SK-N-DZ (cell line): ENCODE measurements around the gene PPTC7. TPM values are rescaled to one million over a fixed set of nuclear protein-coding genes. Genes with fewer than 3 reads are reported as not detected.
"Not testable (repeated sequence)": the region's sequence is repeated elsewhere in the genome, so short reads cannot be mapped to it uniquely, and the experiment has no call there.

Experiments used
- DNase-seq: peaks from one replicate; pipeline ENCODE4 v3.0.0-alpha.2; 2015; ENCODE audit warnings: low spot score
- polyA plus RNA-seq, 2 experiments: library from polyadenylated mRNA; depleted of rRNA; stranded (reverse); fragments of >200 nt; gene quantifications; 2 replicates each; pipeline ENCODE4 v1.2.3, GENCODE V29; 2014

PPTC7 gene
- polyA plus RNA-seq (2014; cell fraction: cytosol; rRNA removed) = 4.0 and 4.5 TPM in 2 replicates
- 3.6 and 8.1 TPM in 2 replicates for polyA plus RNA-seq (2014; cell fraction: nucleus; rRNA removed)

GRCh38 chr12:110583137-110584059 is at the start of gene PPTC7:
Gene PPTC7 (minus strand): TSS chr12:110583318. CDS start chr12:110583031, 287 bp downstream.
- DNase-seq = peak; percentile 95

GRCh38 chr12:110627500-110628195 is 44.5 kb upstream of the PPTC7 start:
- no peak for DNase-seq

GRCh38 chr12:110622582-110622981 is 39.5 kb upstream of the PPTC7 start:
- no peak for DNase-seq

- DNase-seq = no peak
Observed at GRCh38 chr12:110619534-110619953, 36.4 kb upstream of the PPTC7 start.

GRCh38 chr12:110616471-110617115 is 33.5 kb upstream of the PPTC7 start:
- DNase-seq = no peak

GRCh38 chr12:110615171-110615570 is 32.1 kb upstream of the PPTC7 start:
- DNase-seq = no peak

- peak; percentile 93 for DNase-seq
Observed at GRCh38 chr12:110613771-110614684, 30.9 kb upstream of the PPTC7 start, which contains the start of gene TCTN1. Gene TCTN1 (plus strand): TSS chr12:110614129. CDS start chr12:110614183, 54 bp downstream.

- no peak for DNase-seq
Observed at GRCh38 chr12:110613071-110613770, 30.1 kb upstream of the PPTC7 start.

GRCh38 chr12:110606253-110606611 is 23.1 kb upstream of the PPTC7 start:
- DNase-seq = no peak

GRCh38 chr12:110602085-110602814 is 19.1 kb upstream of the PPTC7 start:
- DNase-seq = peak; percentile 61

GRCh38 chr12:110600254-110600653 is 17.1 kb upstream of the PPTC7 start:
- DNase-seq = peak; percentile 32

- no peak for DNase-seq
Observed at GRCh38 chr12:110599334-110599733, 16.2 kb upstream of the PPTC7 start.

GRCh38 chr12:110597885-110598284 is 14.8 kb upstream of the PPTC7 start:
- DNase-seq = no peak

- DNase-seq = not testable (repeated sequence)
Observed at GRCh38 chr12:110592919-110593318, 9.8 kb upstream of the PPTC7 start.

GRCh38 chr12:110592078-110592477 is 9.0 kb upstream of the PPTC7 start:
- no peak for DNase-seq

- DNase-seq = no peak
Observed at GRCh38 chr12:110591451-110592051, 8.4 kb upstream of the PPTC7 start.

- DNase-seq = no peak
Observed at GRCh38 chr12:110590806-110591326, 7.7 kb upstream of the PPTC7 start.

GRCh38 chr12:110590059-110590458 is 6.9 kb upstream of the PPTC7 start:
- DNase-seq = no peak

GRCh38 chr12:110587102-110587501 is 4.0 kb upstream of the PPTC7 start:
- DNase-seq = not testable (repeated sequence)
